GM13976 (cell line): ENCODE measurements around the gene HES5.

Source experiments
- DNase-seq: peaks from one replicate; pipeline ENCODE4 v3.0.0; 2012; ENCODE audit warnings: low spot score
- in situ Hi-C: fragments of 300-500 bp; cut with MboI; formaldehyde crosslinking; loops from one replicate; pipeline ENCODE4 v1.12.0; 2022; ENCODE audit warnings: low sequenced_read_pairs, mixed read lengths, inconsistent platforms; ENCODE audit not compliant: unreplicated experiment
- TF ChIP-seq, protein P1 (sequence below): IDR thresholded peaks from 2 replicates; pipeline ENCODE4 v1.5.1; 2012; ENCODE audit warnings: borderline replicate concordance, mild to moderate bottlenecking; ENCODE audit not compliant: insufficient read depth; ENCODE audit errors: extremely low read depth, missing control alignments, control extremely low read depth

The HES5 gene

DNA sequence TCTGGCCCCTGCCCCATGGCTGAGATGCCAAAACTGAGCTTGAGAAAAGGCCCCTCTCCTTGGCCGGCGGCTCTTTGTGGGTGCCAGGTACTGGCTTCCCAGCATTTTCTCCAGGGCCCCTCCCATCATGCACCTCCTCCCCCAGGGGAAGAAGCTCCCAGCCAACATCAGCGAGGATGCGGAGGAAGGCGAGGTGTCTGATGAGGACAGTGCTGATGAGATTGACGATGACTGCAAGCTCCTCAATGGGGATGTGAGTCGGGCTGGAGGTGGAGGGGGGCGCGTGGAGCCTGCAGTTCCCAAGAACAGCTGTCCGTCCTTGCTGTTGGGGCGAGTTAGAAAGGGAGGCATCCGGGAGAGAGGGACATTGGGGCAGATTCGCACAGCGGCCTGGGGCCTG is 40.4 kb downstream of the HES5 start:
- TF ChIP-seq, protein P1, sequence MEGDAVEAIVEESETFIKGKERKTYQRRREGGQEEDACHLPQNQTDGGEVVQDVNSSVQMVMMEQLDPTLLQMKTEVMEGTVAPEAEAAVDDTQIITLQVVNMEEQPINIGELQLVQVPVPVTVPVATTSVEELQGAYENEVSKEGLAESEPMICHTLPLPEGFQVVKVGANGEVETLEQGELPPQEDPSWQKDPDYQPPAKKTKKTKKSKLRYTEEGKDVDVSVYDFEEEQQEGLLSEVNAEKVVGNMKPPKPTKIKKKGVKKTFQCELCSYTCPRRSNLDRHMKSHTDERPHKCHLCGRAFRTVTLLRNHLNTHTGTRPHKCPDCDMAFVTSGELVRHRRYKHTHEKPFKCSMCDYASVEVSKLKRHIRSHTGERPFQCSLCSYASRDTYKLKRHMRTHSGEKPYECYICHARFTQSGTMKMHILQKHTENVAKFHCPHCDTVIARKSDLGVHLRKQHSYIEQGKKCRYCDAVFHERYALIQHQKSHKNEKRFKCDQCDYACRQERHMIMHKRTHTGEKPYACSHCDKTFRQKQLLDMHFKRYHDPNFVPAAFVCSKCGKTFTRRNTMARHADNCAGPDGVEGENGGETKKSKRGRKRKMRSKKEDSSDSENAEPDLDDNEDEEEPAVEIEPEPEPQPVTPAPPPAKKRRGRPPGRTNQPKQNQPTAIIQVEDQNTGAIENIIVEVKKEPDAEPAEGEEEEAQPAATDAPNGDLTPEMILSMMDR, result no peak
- in situ Hi-C loops, result no loop called here
- DNase-seq, result no peak

DNA sequence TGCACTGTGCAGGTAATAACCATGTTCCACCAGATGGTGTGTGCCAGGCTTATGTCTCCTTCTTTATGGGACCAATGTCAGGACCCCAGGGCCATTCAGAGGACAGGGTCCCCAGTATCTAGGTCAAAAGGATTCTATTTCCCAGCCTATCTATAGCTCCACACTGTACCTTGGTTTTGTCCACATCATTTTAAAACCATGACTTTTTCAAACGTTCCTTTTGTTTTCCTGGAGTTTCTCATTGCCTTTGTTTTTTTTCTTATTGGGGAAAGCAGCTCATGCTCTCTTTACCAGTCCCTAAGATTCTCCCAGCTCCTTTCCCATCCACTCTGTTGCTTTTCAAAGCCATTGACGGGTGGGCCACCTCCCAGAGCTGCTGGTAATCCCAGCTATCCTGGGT is 41.4 kb downstream of the HES5 start:
- no peak for DNase-seq
- in situ Hi-C loops, result no loop called here

DNA sequence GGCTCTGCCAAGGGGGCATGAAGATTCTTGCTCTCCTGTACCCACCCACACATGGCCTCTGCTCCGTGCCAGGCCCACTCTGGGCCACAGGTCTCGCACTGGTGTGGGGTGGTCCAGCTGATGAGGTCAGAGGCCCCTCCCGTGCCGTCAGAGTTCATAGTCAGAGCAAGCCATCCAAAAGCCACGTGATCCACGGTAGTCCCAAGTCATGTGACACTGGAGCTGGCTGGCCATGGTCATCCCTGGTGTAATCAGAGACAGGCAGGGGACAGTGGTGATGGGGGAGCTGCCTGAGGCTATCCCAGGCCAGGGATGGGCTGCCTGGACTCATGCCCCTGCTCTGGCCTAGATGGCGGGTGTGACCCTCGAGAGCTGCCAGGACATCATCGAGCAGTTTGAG is 43.5 kb downstream of the HES5 start:
- in situ Hi-C loops, result no loop called here
- DNase-seq, result no peak
- TF ChIP-seq, protein P1, result no peak

More for the DNA sequence above, 41.4 kb downstream of the HES5 start:
- TF ChIP-seq, protein P1, result no peak

DNA sequence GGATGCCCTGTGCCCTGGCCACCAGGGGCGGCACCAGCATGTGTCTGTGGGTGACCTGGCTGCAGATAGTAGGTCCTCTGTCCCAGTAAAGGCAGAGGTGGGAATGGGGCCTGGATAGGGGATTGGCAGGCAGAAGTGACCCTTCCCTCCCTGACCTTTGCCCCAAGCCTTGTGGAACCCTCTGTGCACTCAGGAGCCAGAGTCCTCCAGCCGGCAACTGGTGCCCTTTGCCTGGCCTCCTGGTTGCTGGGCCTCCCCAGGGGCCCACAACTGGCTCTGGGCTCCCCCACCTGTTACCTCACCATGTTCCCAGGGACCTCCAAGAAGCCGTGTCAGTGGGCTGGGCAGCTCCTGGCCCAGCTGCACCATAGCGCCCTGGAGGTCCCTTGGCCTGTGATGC is 44.0 kb downstream of the HES5 start:
- in situ Hi-C loops, result no loop called here
- TF ChIP-seq, protein P1, result no peak
- no peak for DNase-seq

DNA sequence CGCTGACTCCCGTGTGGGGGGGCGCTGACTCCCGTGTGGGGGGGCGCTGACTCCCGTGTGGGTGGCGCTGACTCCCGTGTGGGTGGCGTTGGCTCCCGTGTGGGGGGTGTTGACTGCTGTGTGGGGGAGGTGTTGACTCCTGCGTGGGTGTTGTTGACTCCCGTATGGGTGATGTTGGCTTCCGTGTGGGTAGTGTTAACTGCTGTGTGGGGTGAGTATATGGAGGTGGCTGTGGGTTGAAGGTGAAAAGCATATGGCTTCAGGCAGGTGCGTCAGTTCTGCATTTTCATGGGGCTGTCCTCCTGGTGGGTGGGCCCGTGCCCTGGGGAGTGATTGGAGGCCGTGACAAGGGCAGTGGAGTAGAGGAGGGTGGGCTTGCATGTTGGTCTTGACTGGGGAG is 46.1 kb downstream of the HES5 start:
- in situ Hi-C loops, result no loop called here
- DNase-seq, result no peak
- TF ChIP-seq, protein P1, result no peak

DNA sequence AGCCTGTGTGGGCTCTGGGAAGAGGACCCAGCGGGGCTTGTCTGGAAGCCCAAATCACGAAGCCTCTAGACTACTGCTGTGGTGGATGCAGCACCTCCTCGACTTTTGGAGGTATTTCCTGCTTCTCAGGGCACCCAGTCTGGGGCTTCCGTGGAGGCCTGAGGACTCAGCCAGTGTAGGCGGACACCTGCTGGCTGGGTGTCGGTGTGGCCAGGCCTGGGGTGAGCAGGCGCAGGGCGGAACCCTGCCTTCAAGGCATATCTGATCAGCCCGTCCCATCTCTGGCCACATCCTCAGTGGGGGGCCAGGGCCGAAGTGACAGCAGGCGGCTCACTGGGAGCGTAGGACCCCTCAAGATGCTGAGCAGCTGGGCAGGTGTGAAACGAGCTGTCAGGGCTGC is 47.0 kb downstream of the HES5 start:
- TF ChIP-seq, protein P1, result no peak
- in situ Hi-C loops, result no loop called here
- no peak for DNase-seq

DNA sequence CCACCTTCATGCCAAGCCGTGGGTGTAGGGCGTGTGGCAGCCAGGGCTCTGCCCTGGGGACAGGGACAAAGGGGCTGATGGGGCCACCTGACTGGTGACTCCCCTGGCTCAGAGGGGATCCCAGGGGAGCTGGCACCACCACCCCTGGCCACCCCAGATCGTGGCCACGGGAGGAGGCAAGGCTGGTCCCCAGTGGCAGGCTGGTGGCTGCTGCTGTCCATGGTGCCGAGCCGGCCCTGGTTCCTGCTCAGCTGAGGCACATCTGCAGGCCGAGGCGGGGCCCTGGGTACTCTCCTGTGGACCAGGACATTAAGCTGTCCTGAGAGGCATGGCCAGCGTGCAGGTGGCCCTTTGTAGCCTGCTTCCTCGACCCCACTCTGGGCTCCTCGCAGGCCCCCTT is 47.5 kb downstream of the HES5 start:
- in situ Hi-C loops, result no loop called here
- TF ChIP-seq, protein P1, result no peak
- DNase-seq, result no peak
